Heart left ventricle (tissue), 16 donors: ENCODE measurements around the gene OR51A4. TPM values are rescaled to one million over a fixed set of nuclear protein-coding genes. Genes with fewer than 3 reads are reported as not detected.

Experiments used
- ATAC-seq, 4 donors: fragments of 200-7000 bp; cut with Tn5 transposase; one replicate each; pipeline ENCODE4 v1.9.1; 2020 to 2022; ENCODE audit warnings: moderate library complexity in 4 of 4, mild to moderate bottlenecking in 3 of 4, moderate number of reproducible peaks in 1 of 4
- DNase-seq, 5 donors: peaks; one replicate each; pipeline ENCODE4 v3.0.0-alpha.2; 2020
- H3K27ac ChIP-seq, 12 donors: fragments of 200-600 bp; sonication (generic) in 4 of 12; one replicate each; pipeline versions ENCODE4 v1.5.0 to v1.8.0; 2016 to 2022; ENCODE audit warnings: mild to moderate bottlenecking in 2 of 12
- H3K27me3 ChIP-seq, 9 donors: fragments of 200-600 bp; sonication (generic) in 2 of 9; one replicate each; pipeline versions ENCODE4 v1.5.1 to v1.8.0; 2016 to 2022; ENCODE audit warnings: mild to moderate bottlenecking in 3 of 9
- H3K36me3 ChIP-seq, 9 donors: fragments of 200-600 bp; sonication (generic) in 2 of 9; one replicate each; pipeline versions ENCODE4 v1.5.0 to v1.8.0; 2018 to 2022; ENCODE audit warnings: mild to moderate bottlenecking in 2 of 9
- H3K4me1 ChIP-seq, 12 donors: fragments of 200-600 bp; sonication (generic) in 4 of 12; one replicate each; pipeline versions ENCODE4 v1.5.0 to v1.8.0; 2016 to 2022; ENCODE audit warnings: mild to moderate bottlenecking in 3 of 12
- H3K4me3 ChIP-seq, 12 donors: fragments of 200-600 bp; sonication (generic) in 4 of 12; one replicate each; pipeline versions ENCODE4 v1.5.0 to v1.8.0; 2017 to 2022; ENCODE audit warnings: mild to moderate bottlenecking in 9 of 12, moderate library complexity in 4 of 12
- H3K9me3 ChIP-seq, 12 donors: fragments of 200-600 bp; sonication (generic) in 4 of 12; one replicate each; pipeline versions ENCODE4 v1.5.0 to v1.8.0; 2016 to 2022; ENCODE audit warnings: mild to moderate bottlenecking in 1 of 12
- POLR2A ChIP-seq, 2 donors: fragments of 450-650 bp; IDR thresholded peaks; one replicate each; pipeline ENCODE4 v1.6.1; 2017; ENCODE audit warnings: antibody characterized with exemption in 2 of 2, mild to moderate bottlenecking in 2 of 2, moderate library complexity in 2 of 2
- WGBS, 4 donors: extraction: QIAGEN DNeasy Blood & Tissue Kit in 2 of 4; methylation state at CpG; one replicate each; pipeline versions ENCODE4 v1.1.5 to v1.1.7; 2013 to 2018; 5-methylcytosine and 5-hydroxymethylcytosine counted together
- intact Hi-C, 10 donors: fragments of 100-400 bp; cut with DNase I; formaldehyde crosslinking; loops; one replicate each; pipeline versions ENCODE4 v1.11.1 to v1.14.2; 2022
- long read RNA-seq, 3 donors: library from polyadenylated mRNA; unstranded; transcript quantifications; one replicate each; pipeline ENCODE4 v2.0.0, GENCODE V29; 2020 to 2021
- polyA plus RNA-seq, 2 donors: library from polyadenylated mRNA; stranded (reverse); fragments of 200-250 nt; gene quantifications; one replicate each; pipeline ENCODE4 v1.2.3, GENCODE V29; 2013
- total RNA-seq, 9 donors: library from RNA; depleted of rRNA in 2 of 9; stranded (reverse); fragments of >200 nt in 2 of 9; fragmentation: NEBNext Ultra II Directional in 3 of 9; extraction: Animal tissue kit (Norgen Biotek cat#: 25700) in 3 of 9; gene quantifications; one replicate each; pipeline versions ENCODE4 v1.1.0 to v1.2.4, GENCODE V29; 2016 to 2023
- TF ChIP-seq, protein P1 (sequence below), 12 donors: fragments of 200-600 bp; sonication (generic) in 4 of 12; IDR thresholded peaks; one replicate each; pipeline versions ENCODE4 v1.5.0 to v1.8.0; 2018 to 2022; ENCODE audit warnings: antibody characterized with exemption in 12 of 12, mild to moderate bottlenecking in 5 of 12
- donor health status: ischemic (EF 13 %, LVEDD 7.1; RV severe dilation, severe dysfunction).
- donor health status: healthy with polysubstance abuse.
- donor health status: DM: no; HTN: yes; CAD: no.
- donor health status: DM: no; HTN: no; CAD: no.
- donor health status: ischemic (EF 25% LVEDD 6.9; RV normal size, moderate dysfunction).
- donor health status: ischemic (EF 25% LVEDD 5.7; RV mildly dilated, moderate dysfunction).
- donor health status: healthy.
- donor health status: DM: yes; HTN: yes; CAD: no.
- donor health status: ischemic (EF 35%, LVEDD 5.7; RV mildly dilated, moderate dysfunction).
- donor health status: nonischemic (EF 11% LVEDD 7.7; RV severe dilation, severe dysfunction).
- donor health status: DM: yes; HTN: yes; CAD: no.
- donor health status: PGD.
- donor health status: ischemic (EF 29% LVEDD 5.4; RV normal size, mild dysfunction).
- donor health status: nonischemic (EF 23%, LVEDD 6.1; RV moderate dilation, normal function).

The OR51A4 gene
- not detected for total RNA-seq
- not detected for polyA plus RNA-seq
- long read RNA-seq, donor 1: 0 reads
- long read RNA-seq, donor 2: 0 reads
- long read RNA-seq, donor 3: 0 reads

- H3K27ac ChIP-seq: no peak within 1 kb of the TSS
- H3K4me1 ChIP-seq: no peaks in the 10 kb centered on the region
- H3K9me3 ChIP-seq: no peaks in the 10 kb centered on the region
- peaks cover 0 to 2% (median 0%) of the 10 kb centered on the region in 9 donors for H3K27me3 ChIP-seq
- H3K4me3 ChIP-seq: no peak within 1 kb of the TSS
- TF ChIP-seq, protein P1, sequence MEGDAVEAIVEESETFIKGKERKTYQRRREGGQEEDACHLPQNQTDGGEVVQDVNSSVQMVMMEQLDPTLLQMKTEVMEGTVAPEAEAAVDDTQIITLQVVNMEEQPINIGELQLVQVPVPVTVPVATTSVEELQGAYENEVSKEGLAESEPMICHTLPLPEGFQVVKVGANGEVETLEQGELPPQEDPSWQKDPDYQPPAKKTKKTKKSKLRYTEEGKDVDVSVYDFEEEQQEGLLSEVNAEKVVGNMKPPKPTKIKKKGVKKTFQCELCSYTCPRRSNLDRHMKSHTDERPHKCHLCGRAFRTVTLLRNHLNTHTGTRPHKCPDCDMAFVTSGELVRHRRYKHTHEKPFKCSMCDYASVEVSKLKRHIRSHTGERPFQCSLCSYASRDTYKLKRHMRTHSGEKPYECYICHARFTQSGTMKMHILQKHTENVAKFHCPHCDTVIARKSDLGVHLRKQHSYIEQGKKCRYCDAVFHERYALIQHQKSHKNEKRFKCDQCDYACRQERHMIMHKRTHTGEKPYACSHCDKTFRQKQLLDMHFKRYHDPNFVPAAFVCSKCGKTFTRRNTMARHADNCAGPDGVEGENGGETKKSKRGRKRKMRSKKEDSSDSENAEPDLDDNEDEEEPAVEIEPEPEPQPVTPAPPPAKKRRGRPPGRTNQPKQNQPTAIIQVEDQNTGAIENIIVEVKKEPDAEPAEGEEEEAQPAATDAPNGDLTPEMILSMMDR (IDR thresholded peaks at IDR 0.05): no peak
- H3K36me3 ChIP-seq: no peaks in the 10 kb centered on the region
- intact Hi-C loops: no loop called here
- no peak for DNase-seq
- ATAC-seq: no peak
These were observed at the start of gene OR51A4 for GRCh38 chr11:4947505-4947904. Gene OR51A4 (minus strand): TSS chr11:4947605. CDS start chr11:4947100, 505 bp downstream.

GRCh38 chr11:4994551-4994950 lies 47.1 kb upstream of the OR51A4 start, which contains the start of gene OR51L1:
Gene OR51L1 (plus strand): TSS chr11:4994851. CDS start chr11:4998983, 4,132 bp downstream.
- H3K27me3 ChIP-seq: peaks cover 0 to 3% (median 0%) of the 10 kb centered on the region in 9 donors
- H3K4me1 ChIP-seq: no peaks in the 10 kb centered on the region
- no peak for DNase-seq
- H3K27ac ChIP-seq: no peak within 1 kb of the TSS
- ATAC-seq: no peak
- H3K36me3 ChIP-seq: no peaks in the 10 kb centered on the region
- H3K9me3 ChIP-seq: no peaks in the 10 kb centered on the region
- intact Hi-C loops: no loop called here
- 78 to 86% (median 80%) methylated on average over 2 of the region's 2 CpGs for WGBS, 4 donors
- TF ChIP-seq POLR2A (IDR thresholded peaks at IDR 0.05): no peak
- TF ChIP-seq, protein P1 (IDR thresholded peaks at IDR 0.05): no peak
- H3K4me3 ChIP-seq: no peak within 1 kb of the TSS

DNA sequence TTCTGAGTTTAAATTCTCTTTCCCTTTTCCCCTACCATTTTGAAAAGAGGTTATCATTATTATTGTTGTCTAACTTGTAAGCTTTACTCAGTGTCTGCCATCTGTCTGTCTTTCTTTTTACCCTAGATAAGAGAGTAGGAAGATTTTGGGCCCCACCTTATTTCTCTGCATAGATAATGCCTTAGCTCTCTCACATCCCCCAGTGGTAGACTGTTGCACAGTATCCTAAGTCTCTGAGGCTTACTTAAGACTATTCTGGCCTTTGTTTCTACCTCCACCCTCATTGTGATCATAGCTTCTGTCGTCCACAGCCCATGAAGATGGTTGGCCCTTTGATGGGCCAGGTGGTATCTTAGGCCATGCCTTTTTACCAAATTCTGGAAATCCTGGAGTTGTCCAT lies 43.7 kb upstream of the OR51A4 start:
- H3K36me3 ChIP-seq: no peaks in the 10 kb centered on the region
- H3K27ac ChIP-seq: no peak overlapping the region
- WGBS, 4 donors: 21 to 62% (median 43%) methylated on average over 1 of the region's 1 CpG
- ATAC-seq: no peak
- no peak for DNase-seq
- no peaks in the 10 kb centered on the region for H3K9me3 ChIP-seq
- TF ChIP-seq, protein P1 (IDR thresholded peaks at IDR 0.05): peak in 2 of 12 donors; percentile 8
- TF ChIP-seq POLR2A (IDR thresholded peaks at IDR 0.05): no peak
- intact Hi-C loops: no loop called here
- peaks cover 0 to 3% (median 0%) of the 10 kb centered on the region in 9 donors for H3K27me3 ChIP-seq
- no peaks in the 10 kb centered on the region for H3K4me1 ChIP-seq
- no peak overlapping the region for H3K4me3 ChIP-seq

- TF ChIP-seq, protein P1 (IDR thresholded peaks at IDR 0.05): no peak
- TF ChIP-seq POLR2A (IDR thresholded peaks at IDR 0.05): no peak
- Histone ChIP-seq H3K4me1 (no peaks in the 10 kb centered on the region), H3K27ac (no peak overlapping the region), H3K9me3 (no peaks in the 10 kb centered on the region), H3K36me3 (no peaks in the 10 kb centered on the region), H3K27me3 (no peaks in the 10 kb centered on the region), H3K4me3 (no peak overlapping the region)
- WGBS, 4 donors: 66 to 74% (median 70%) methylated on average over 6 of the region's 6 CpGs
- intact Hi-C loops: no loop called here
- DNase-seq: no peak
- ATAC-seq: no peak
These were observed 36.4 kb upstream of the OR51A4 start for GRCh38 chr11:4983841-4984240.
